Heart left ventricle (tissue), 13 donors: ENCODE results near the gene SPESP1.

Experiments used
- CTCF ChIP-seq, 12 donors: fragments of 200-600 bp; sonication (generic) in 4 of 12; IDR thresholded peaks; one replicate each; pipeline versions ENCODE4 v1.5.0 to v1.8.0; 2018 to 2022; ENCODE audit warnings: antibody characterized with exemption in 12 of 12, mild to moderate bottlenecking in 5 of 12
- POLR2A ChIP-seq, 2 donors: fragments of 450-650 bp; IDR thresholded peaks; one replicate each; pipeline ENCODE4 v1.6.1; 2017; ENCODE audit warnings: antibody characterized with exemption in 2 of 2, mild to moderate bottlenecking in 2 of 2, moderate library complexity in 2 of 2
- donor health status: ischemic (EF 13 %, LVEDD 7.1; RV severe dilation, severe dysfunction).
- donor health status: DM: no; HTN: yes; CAD: no.
- donor health status: DM: no; HTN: no; CAD: no.
- donor health status: ischemic (EF 25% LVEDD 6.9; RV normal size, moderate dysfunction).
- donor health status: ischemic (EF 25% LVEDD 5.7; RV mildly dilated, moderate dysfunction).
- donor health status: ischemic (EF 35%, LVEDD 5.7; RV mildly dilated, moderate dysfunction).
- donor health status: nonischemic (EF 11% LVEDD 7.7; RV severe dilation, severe dysfunction).
- donor health status: DM: yes; HTN: yes; CAD: no.
- donor health status: PGD.
- donor health status: ischemic (EF 29% LVEDD 5.4; RV normal size, mild dysfunction).
- donor health status: nonischemic (EF 23%, LVEDD 6.1; RV moderate dilation, normal function).

GRCh38 chr15:68987120-68987519 is 56.8 kb downstream of the SPESP1 start:
- TF ChIP-seq POLR2A (IDR thresholded peaks at IDR 0.05): no peak
- no peak for TF ChIP-seq CTCF (IDR thresholded peaks at IDR 0.05)
